GM18526 (cell line): ENCODE results near the gene CPHXL.

Source experiments
- POLR2A ChIP-seq: IDR thresholded peaks from 3 replicates; pipeline ENCODE4 v1.6.1; 2011; ENCODE audit not compliant: insufficient read length; ENCODE audit errors: extremely low read depth

The CPHXL gene

GRCh38 chr16:75726390-75726789 lies at the start of gene CPHXL:
TSS of gene CPHXL (minus strand) at chr16:75726490. CDS start at chr16:75726442, 48 bp downstream.
- TF ChIP-seq POLR2A = no peak

- TF ChIP-seq POLR2A = no peak
Observed at GRCh38 chr16:75774197-75774596, 47.9 kb upstream of the CPHXL start.

- TF ChIP-seq POLR2A = no peak
Observed at GRCh38 chr16:75770051-75770450, 43.8 kb upstream of the CPHXL start.

- TF ChIP-seq POLR2A = no peak
Observed at GRCh38 chr16:75764154-75764768, 38.0 kb upstream of the CPHXL start.

- no peak for TF ChIP-seq POLR2A
Observed at GRCh38 chr16:75763204-75763603, 36.9 kb upstream of the CPHXL start.

- no peak for TF ChIP-seq POLR2A
Observed at GRCh38 chr16:75762746-75763145, 36.5 kb upstream of the CPHXL start.

GRCh38 chr16:75761108-75761507 lies 34.8 kb upstream of the CPHXL start:
- no peak for TF ChIP-seq POLR2A

GRCh38 chr16:75760018-75760519 lies 33.8 kb upstream of the CPHXL start:
- no peak for TF ChIP-seq POLR2A

GRCh38 chr16:75758215-75758614 lies 31.9 kb upstream of the CPHXL start:
- no peak for TF ChIP-seq POLR2A

GRCh38 chr16:75754141-75754540 lies 27.9 kb upstream of the CPHXL start:
- TF ChIP-seq POLR2A = no peak

GRCh38 chr16:75750528-75750927 lies 24.2 kb upstream of the CPHXL start:
- no peak for TF ChIP-seq POLR2A

- TF ChIP-seq POLR2A = no peak
Observed at GRCh38 chr16:75746359-75746758, 20.1 kb upstream of the CPHXL start.

GRCh38 chr16:75745823-75746222 lies 19.5 kb upstream of the CPHXL start:
- TF ChIP-seq POLR2A = no peak

GRCh38 chr16:75745242-75745641 lies 19.0 kb upstream of the CPHXL start:
- no peak for TF ChIP-seq POLR2A

GRCh38 chr16:75742424-75743047 lies 16.2 kb upstream of the CPHXL start:
- no peak for TF ChIP-seq POLR2A

GRCh38 chr16:75733305-75734211 lies 7.3 kb upstream of the CPHXL start:
- no peak for TF ChIP-seq POLR2A
